Measurements from ENCODE around the gene PTPRM.

Gene PTPRM

DNA sequence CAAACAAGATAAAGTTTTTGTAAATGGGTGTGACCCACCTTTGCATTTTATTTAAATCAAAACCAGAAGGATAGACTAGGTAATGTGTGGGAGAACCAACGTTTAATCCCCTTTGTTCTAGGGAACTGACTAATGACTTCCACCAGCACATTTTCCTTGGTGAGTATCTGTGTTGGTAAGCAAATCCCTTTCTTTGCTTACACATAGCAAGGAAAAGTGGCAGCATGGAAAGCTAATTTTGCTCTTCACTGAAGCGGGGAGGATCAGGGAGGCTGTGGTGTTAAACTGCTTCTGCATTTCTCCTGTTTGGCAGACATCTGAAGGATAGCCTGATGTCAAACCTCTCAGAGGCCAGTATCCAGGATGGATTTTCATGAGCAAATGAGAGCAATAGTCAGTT lies 331.1 kb downstream of the PTPRM start:
- H3K9me3 ChIP-seq (ENCODE audit: insufficient read depth, low read depth, low read length) = no peaks in the 10 kb centered on the region
- H3K4me2 ChIP-seq (ENCODE audit: low read depth, low read length, poor library complexity, severe bottlenecking) = no peak overlapping the region
- H4K20me1 ChIP-seq (ENCODE audit: insufficient read depth, low read length, poor library complexity, severe bottlenecking) = no peaks in the 10 kb centered on the region
- H3K27me3 ChIP-seq (ENCODE audit: insufficient read depth, low read length, poor library complexity, severe bottlenecking) = no peaks in the 10 kb centered on the region
- H3K36me3 ChIP-seq (ENCODE audit: insufficient read depth, low read length) = no peaks in the 10 kb centered on the region
- H3K4me1 ChIP-seq (ENCODE audit: insufficient read depth, low read length, poor library complexity, severe bottlenecking) = no peaks in the 10 kb centered on the region
- no peak overlapping the region for H2AFZ ChIP-seq (ENCODE audit: low read length)
- TF ChIP-seq CTCF (conservative IDR thresholded peaks at IDR 0.05; ENCODE audit: low read length) (no peak), EZH2phosphoT487 (IDR thresholded peaks at IDR 0.05; ENCODE audit: borderline replicate concordance) (no peak)
- no peaks in the 10 kb centered on the region for H3K9me2 ChIP-seq (replicated peaks; ENCODE audit: low read depth, low read length)
- no peaks in the 10 kb centered on the region for H3F3A ChIP-seq (ENCODE audit: low read depth)
- H3K9ac ChIP-seq (ENCODE audit: low read depth, low read length, poor library complexity, severe bottlenecking) = no peak overlapping the region
- H3K4me3 ChIP-seq (ENCODE audit: low read length, poor library complexity, severe bottlenecking) = no peak overlapping the region
- H3K79me2 ChIP-seq (ENCODE audit: insufficient read depth, low read length) = no peaks in the 10 kb centered on the region

DNA sequence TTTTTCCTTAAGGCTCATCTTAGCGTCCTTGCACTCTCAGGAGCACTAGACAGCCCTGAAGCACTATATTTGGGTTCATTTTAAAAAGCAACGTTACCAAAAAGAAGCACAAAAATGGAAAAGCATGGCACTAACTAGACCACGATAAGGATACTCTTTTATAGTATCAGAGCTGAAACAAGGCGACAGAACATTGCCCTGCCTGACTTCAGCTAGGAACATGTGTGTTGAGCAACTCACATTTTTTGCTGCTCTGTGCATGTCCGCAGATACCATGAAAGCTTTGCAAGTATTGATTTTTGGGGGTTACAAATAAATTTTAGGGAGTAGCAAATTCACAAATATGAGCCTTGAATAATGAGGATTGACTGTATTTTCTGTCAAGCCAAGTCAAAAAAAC lies 332.0 kb downstream of the PTPRM start:
- Histone ChIP-seq H3K36me3 (ENCODE audit: insufficient read depth, low read length) (no peaks in the 10 kb centered on the region), H3K79me2 (ENCODE audit: insufficient read depth, low read length) (no peaks in the 10 kb centered on the region), H3K4me1 (ENCODE audit: insufficient read depth, low read length, poor library complexity, severe bottlenecking) (no peaks in the 10 kb centered on the region), H3K4me2 (ENCODE audit: low read depth, low read length, poor library complexity, severe bottlenecking) (no peak overlapping the region), H3K27me3 (ENCODE audit: insufficient read depth, low read length, poor library complexity, severe bottlenecking) (no peaks in the 10 kb centered on the region), H3K9ac (ENCODE audit: low read depth, low read length, poor library complexity, severe bottlenecking) (no peak overlapping the region), H2AFZ (ENCODE audit: low read length) (no peak overlapping the region), H3K9me3 (ENCODE audit: insufficient read depth, low read depth, low read length) (no peaks in the 10 kb centered on the region), H3K4me3 (ENCODE audit: low read length, poor library complexity, severe bottlenecking) (no peak overlapping the region), H4K20me1 (ENCODE audit: insufficient read depth, low read length, poor library complexity, severe bottlenecking) (no peaks in the 10 kb centered on the region), H3K9me2 (replicated peaks; ENCODE audit: low read depth, low read length) (no peaks in the 10 kb centered on the region), H3F3A (ENCODE audit: low read depth) (no peaks in the 10 kb centered on the region)
- TF ChIP-seq CTCF (conservative IDR thresholded peaks at IDR 0.05; ENCODE audit: low read length) = no peak

GRCh38 chr18:7900091-7900490 lies 333.0 kb downstream of the PTPRM start:
- Histone ChIP-seq H3K4me2 (ENCODE audit: low read depth, low read length, poor library complexity, severe bottlenecking) (no peak overlapping the region), H3K9ac (ENCODE audit: low read depth, low read length, poor library complexity, severe bottlenecking) (no peak overlapping the region)
- TF ChIP-seq EZH2phosphoT487 (IDR thresholded peaks at IDR 0.05; ENCODE audit: borderline replicate concordance) = no peak
- TF ChIP-seq CTCF (conservative IDR thresholded peaks at IDR 0.05; ENCODE audit: low read length) = no peak

More at GRCh38 chr18:7900091-7900490, 333.0 kb downstream of the PTPRM start:
- H3K4me1 ChIP-seq (ENCODE audit: insufficient read depth, low read length, poor library complexity, severe bottlenecking) = no peaks in the 10 kb centered on the region
- H4K20me1 ChIP-seq (ENCODE audit: insufficient read depth, low read length, poor library complexity, severe bottlenecking) = no peaks in the 10 kb centered on the region
- no peak overlapping the region for H2AFZ ChIP-seq (ENCODE audit: low read length)
- H3F3A ChIP-seq (ENCODE audit: low read depth) = no peaks in the 10 kb centered on the region
- H3K79me2 ChIP-seq (ENCODE audit: insufficient read depth, low read length) = no peaks in the 10 kb centered on the region
- no peak overlapping the region for H3K4me3 ChIP-seq (ENCODE audit: low read length, poor library complexity, severe bottlenecking)
- H3K27me3 ChIP-seq (ENCODE audit: insufficient read depth, low read length, poor library complexity, severe bottlenecking) = no peaks in the 10 kb centered on the region
- H3K36me3 ChIP-seq (ENCODE audit: insufficient read depth, low read length) = no peaks in the 10 kb centered on the region
- H3K9me2 ChIP-seq (replicated peaks; ENCODE audit: low read depth, low read length) = no peaks in the 10 kb centered on the region
- H3K9me3 ChIP-seq (ENCODE audit: insufficient read depth, low read depth, low read length) = no peaks in the 10 kb centered on the region

Measured in Loucy (cell line).